SU-DHL-6 (cell line): Measurements from ENCODE around the gene ITPR2.
"Not testable (repeated sequence)": the region's sequence is repeated elsewhere in the genome, so short reads cannot be mapped to it uniquely, and the experiment has no call there.

Experiments used
- EZH2phosphoT487 ChIP-seq: fragments of 200-600 bp; sonication (generic), shearing (Covaris generic); conservative IDR thresholded peaks from 2 replicates; pipeline ENCODE4 v1.6.1; 2018; ENCODE audit warnings: mild to moderate bottlenecking, antibody characterized with exemption, low read length, moderate library complexity, mixed read lengths
- TF ChIP-seq, protein P1 (sequence below): fragments of 200-600 bp; sonication (generic); IDR thresholded peaks from one replicate; pipeline ENCODE4 v1.5.1; 2017; ENCODE audit warnings: antibody characterized with exemption, mild to moderate bottlenecking, low read length, moderate library complexity; ENCODE audit not compliant: insufficient read depth, poor library complexity, severe bottlenecking

DNA sequence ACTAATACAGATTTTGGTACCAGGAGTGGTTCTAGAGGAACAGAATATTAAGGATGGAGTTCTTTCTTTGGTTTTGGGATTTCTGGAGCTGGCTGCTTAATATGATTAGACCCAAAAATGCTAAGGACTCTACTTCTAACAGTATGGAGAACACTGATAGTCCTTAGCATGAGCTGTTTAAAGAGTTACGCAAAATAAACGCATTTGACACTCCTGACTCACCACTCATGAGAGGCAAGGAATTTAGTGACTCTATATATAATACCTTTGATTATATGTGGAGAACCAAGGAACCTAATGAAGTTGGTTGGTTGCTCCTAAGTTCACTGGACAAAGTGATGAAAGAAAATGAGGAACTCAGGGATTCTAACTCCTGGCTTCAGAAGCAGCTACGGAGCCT lies 57.0 kb downstream of the ITPR2 start:
- TF ChIP-seq, protein P1, sequence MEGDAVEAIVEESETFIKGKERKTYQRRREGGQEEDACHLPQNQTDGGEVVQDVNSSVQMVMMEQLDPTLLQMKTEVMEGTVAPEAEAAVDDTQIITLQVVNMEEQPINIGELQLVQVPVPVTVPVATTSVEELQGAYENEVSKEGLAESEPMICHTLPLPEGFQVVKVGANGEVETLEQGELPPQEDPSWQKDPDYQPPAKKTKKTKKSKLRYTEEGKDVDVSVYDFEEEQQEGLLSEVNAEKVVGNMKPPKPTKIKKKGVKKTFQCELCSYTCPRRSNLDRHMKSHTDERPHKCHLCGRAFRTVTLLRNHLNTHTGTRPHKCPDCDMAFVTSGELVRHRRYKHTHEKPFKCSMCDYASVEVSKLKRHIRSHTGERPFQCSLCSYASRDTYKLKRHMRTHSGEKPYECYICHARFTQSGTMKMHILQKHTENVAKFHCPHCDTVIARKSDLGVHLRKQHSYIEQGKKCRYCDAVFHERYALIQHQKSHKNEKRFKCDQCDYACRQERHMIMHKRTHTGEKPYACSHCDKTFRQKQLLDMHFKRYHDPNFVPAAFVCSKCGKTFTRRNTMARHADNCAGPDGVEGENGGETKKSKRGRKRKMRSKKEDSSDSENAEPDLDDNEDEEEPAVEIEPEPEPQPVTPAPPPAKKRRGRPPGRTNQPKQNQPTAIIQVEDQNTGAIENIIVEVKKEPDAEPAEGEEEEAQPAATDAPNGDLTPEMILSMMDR: not testable (repeated sequence)
- TF ChIP-seq EZH2phosphoT487: not testable (repeated sequence)
